GM21737 (cell line): Measurements from ENCODE around the gene STX2.
"Not testable (repeated sequence)": the region's sequence is repeated elsewhere in the genome, so short reads cannot be mapped to it uniquely, and the experiment has no call there.

ENCODE experiments used
- ATAC-seq: cut with Tn5 transposase; IDR thresholded peaks from one replicate; pipeline ENCODE4 v1.9.1; 2021; ENCODE audit warnings: mild to moderate bottlenecking, moderate library complexity; ENCODE audit not compliant: unreplicated experiment

Gene STX2

DNA sequence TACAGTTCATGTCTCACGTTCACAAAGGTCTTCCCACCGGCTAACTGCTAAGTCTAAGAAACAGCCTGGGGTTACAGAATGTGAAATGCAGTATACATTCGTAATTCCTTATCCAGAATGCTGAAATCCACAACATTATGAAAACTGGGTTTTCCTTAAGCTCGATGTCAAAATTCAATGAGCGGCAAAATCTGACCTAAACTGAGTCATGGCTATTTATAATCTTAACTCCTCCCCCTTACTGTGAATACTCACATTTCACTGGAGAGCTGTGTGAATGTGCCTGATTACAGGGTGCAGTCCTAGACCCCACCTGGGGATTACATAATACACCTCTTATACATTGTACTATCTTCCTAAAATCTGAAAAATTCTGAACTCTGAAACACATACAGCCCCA, 35.3 kb downstream of the STX2 start:
- ATAC-seq = no peak

DNA sequence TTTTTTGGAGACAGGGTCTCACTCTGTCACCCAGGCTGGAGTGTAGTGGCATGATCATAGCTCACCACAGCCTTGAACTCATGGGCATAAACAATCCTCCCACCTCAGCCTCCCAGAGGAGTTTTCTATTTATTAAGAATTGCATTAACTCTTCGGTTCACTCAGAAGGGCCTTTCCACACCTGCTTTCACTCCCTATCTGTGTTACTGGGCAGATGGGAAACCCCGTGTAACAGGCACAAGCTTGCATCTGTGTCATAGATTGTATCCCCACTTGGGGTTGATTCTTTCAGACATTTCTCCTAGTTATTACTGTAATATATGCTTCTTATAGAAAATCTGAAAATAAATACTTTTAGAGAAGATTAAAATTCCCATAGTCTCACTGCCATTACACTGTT, 38.7 kb downstream of the STX2 start:
- no peak for ATAC-seq

- no peak for ATAC-seq
Measured at GRCh38 chr12:130799051-130799450, 40.0 kb downstream of the STX2 start.

DNA sequence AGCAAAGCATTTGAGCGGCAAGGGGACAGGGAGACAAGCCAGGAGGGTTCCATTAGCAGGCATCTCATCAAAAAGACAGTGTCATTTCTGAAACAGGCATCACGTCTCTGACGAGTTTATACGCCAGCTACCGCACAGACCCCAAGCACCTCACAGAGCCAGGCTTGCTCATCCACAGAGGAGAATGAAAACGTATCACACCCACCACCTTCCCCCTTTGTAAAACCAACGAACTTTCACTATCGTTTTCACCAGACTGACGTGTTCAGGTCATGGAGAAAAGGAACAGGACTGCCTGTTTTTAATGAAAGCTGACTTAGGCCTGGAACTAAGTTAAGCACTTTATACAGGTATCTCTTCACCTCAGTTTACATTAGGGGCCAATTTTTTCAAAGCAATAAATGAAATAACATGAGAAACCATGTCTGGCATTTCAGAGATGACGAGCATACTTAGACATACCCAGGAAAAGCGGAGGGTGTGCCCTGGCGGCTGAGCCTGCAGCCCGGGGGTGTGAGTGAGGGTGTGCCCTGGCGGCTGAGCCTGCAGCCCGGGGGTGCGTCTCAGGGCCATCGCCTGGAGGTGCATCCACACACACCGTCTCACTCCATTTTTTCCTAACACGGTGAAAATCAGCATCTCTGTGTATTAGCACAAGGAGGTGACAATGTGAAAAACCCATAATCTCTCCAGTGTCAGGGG, 41.9 kb downstream of the STX2 start:
- ATAC-seq = no peak

DNA sequence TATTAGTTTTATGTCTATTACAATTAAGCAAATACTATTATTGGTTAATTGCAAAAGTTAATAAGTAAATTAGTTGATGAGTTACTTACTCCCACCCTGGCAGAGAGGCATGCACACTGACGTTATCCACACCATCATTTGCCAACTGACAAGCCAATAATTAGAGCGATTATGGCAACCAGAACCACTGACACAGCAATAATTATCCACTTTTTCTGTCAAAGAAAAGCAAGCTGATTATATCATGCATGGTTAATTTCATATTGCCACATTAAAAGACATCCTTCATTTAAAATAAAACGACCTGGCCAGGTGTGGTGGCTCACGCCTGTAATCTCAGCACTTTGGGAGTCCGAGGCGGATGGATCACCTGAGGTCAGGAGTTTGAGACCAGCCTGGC, 43.1 kb downstream of the STX2 start:
- no peak for ATAC-seq

DNA sequence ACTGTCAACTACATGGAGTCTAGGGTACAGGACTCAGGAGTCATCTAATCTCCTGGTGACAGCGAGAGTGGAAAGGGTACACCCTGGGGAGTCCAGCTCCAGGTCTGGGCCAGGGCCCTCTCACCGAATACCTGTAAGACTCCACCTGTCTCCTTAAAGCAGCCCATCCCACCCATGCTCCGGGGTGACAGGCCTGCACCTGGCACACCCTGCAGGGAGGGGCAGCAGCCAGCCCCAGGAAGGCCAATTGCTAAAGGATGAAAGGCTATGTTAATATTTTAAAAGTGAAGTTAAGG, 45.5 kb downstream of the STX2 start:
- ATAC-seq = no peak

DNA sequence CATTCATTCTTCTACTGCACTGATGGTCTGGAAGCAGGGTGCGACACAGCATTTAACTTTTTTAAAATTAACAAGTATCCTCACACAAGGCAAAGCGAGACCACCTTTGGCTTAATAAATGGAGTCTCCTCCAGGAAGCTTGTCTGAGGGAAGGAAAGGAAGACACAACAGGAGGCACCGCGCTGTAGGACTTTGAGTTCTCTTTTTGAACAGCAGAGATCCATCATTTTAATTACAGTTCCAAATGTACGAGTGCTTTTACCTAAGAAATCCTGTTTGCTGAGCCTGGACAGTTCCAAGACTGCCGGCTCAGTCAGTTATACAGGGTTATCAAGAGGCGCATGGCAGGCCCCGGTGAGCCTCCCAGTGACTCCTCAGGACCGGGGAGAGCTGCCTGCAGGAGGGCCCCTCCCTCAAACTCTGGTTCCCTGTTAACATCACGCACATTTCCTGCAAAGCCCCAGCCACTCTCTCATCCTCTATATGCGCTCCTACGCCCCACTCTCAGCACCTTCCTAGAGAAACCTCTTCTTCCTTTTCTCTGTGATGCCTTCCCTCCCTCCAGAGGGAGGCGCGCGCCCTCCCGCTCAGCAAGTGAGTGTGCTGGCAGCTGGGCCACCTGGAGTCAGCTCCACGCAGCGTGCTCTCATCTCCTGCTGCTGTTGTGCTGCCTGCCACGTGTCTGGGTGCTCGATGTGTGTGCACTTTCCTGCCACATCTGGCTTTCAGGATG, 46.1 kb downstream of the STX2 start:
- ATAC-seq = no peak

- no peak for ATAC-seq
Measured at GRCh38 chr12:130791629-130792028, 47.4 kb downstream of the STX2 start.

DNA sequence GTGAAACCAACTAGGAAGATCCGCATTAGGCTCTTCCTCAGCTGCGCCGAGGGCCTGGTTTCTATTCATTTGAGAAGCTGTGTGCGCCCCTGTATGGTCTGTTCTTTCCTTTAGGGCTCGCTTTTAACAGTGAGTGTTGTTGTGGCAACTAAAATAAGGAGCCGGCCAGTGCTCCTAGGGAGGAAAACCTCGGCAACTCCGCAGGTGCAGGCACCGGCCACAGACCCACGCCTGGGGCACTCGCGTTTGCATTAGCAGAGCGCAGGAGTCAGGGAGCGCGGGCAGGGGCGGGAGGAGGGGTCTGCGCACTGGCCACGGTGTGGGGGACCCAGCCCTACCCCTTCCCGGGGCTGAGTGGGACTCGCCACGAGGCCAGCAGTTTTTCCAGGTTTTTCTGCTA, 50.5 kb downstream of the STX2 start:
- no peak for ATAC-seq

DNA sequence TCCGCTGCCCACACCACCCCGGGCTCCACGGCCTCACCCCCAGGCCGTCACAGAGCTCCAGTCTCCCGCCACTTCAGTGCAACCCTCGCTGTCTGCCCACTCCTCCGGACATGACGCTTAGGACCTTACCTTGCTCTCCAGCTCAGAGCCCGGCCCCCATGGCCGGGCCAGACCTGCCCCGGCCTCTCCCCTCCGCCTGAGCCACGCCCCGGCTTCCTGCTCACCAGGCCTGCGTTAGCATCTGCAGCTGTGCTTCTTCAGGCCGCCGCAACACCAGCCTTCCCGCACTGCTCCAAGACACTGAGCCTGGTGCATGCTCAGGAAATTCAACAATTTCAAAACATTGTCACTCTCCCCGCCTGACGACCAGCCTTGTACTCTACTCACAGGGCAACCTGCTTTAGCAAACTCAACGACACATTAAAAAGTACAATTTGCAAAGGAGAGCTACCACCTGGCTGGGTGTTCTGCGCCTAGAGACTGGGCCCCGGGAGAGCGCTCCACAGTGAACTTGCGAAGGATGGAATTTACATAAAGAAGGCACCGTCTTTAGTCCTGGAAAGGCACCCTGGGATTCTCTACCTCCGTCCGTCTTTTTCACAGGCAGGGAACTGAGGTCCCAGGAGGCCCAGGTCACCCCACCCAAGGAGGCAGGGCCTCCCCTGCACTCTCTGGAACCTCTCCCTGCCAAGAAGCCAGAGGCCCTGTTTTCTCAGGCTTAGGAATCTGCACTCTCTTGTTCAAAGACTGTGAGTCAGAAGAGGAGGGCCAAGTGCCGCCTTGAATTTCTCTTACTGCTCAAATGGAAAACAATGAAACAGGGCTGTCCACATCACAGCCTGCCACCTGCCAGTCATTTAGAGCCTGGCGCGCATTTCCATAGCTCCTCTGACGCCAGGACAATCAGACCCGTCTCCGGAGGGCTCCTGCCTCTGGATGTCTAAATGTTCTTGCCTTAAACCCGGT, 51.3 kb downstream of the STX2 start:
- no peak for ATAC-seq

DNA sequence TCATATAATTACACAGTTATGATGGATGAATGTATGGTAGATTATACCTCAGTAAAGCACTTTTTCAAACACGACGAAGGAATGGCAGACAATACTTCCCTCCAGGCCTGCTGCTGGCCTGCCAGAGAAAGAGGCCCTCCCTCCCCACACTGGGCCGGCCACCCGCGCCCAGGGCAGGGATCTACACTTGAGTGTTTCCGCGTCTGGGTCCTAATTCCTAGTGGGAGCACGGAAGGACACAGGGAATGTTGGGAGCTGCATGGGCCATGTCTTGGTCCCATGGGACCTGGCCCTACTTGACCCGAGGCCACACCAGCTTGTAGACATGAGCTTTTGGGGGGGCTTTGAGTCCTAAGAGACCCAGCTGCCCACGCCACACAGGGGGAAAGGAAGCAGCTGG, 52.0 kb downstream of the STX2 start:
- ATAC-seq = no peak

GRCh38 chr12:130783110-130783715, 55.8 kb downstream of the STX2 start:
- ATAC-seq = no peak

- ATAC-seq = not testable (repeated sequence)
Measured at GRCh38 chr12:130782245-130782644, 56.8 kb downstream of the STX2 start.

DNA sequence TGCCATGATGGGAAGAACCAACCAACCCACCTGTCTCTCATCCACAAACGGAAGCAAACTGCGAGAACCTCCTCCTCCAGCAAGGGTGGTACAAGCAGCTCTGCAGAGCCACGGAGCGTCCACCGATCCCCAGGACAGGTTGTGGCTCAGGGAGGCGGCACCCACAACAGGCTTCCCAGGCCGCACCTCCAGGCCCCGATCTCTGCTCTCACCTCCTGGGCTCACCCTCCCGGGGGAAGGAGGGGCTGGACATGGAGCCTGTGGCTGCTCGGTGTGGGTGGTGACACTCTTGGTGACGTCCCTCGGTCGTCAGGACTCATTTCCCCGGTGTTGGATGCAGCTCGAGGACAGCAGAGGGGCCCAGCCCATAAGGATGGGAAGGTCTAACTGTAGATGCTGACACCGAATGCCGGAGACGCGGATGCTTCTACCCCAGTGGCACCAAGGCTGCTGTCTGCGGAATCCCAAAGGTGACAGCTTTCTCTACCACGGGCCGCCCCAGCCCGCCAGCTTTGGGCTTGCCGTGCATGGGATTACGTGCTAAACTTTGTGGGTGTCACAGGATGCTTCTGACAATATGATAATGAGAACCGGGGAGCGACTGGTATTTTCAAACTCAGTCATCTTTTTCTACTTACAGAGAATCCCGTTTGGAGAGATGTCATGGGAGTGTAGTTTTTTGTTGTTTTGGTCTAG, 58.0 kb downstream of the STX2 start:
- no peak for ATAC-seq

DNA sequence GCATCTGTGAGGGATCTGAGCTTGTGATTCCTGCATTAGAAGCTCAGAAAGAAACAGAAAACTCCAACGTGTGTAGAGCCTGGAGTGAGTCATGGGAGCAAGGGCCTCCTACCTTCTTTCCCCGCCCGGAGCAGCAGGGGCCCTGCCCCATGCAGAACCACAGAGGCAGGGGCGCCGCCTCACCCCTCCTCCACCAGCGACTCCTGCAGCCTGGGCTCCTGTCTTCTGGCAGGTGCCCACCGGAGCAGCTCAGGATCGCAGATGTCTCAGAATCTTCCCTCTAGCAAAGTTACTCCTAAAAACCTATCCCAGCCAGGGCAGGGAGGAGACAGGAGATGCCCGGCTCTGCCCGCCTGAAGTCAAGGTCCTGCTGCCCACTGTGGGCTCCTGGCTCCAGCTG, 58.7 kb downstream of the STX2 start:
- ATAC-seq = no peak

DNA sequence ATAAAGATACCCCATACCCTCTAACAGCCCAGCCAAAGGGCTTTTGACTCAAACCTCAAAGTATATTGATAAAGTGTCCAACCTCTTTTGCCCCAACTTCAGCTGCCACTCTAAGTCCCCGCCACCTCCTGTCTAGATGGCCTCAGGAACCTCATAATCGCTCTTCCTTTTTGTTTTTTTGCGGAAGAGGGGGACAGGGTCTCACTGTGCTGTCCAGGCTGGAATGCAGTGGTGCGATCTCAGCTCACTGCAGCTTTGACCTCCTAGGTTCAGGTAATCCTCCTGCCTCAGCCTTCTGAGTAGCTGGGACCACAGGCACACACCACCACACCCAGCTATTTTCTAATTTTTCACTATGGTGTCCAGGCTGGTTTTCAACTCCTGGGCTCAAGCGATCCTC, 60.3 kb downstream of the STX2 start:
- ATAC-seq = no peak

DNA sequence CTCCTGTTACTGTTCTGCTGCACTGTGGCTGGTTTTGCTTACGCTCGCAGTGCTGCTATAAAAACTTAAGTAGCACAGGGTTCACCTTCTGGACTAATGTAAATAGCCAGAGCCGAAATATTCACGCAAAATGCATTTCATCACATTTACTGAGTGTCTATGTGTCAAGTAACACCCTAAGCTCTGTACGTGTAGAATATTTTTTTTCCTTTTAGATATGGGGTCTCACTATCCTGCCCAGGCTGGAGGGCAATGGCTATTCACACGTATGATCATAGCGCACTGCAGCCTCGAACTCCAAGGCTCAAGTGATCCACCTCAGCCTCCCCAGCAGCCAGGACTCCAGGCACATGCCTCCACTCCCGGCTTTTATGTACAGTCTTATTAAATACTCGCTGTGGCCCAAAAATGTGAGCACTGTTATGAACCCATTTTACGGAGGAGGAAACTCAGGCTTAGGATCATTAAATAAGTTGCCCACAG, 62.2 kb downstream of the STX2 start:
- no peak for ATAC-seq

- no peak for ATAC-seq
Measured at GRCh38 chr12:130775953-130776856, 62.8 kb downstream of the STX2 start.

DNA sequence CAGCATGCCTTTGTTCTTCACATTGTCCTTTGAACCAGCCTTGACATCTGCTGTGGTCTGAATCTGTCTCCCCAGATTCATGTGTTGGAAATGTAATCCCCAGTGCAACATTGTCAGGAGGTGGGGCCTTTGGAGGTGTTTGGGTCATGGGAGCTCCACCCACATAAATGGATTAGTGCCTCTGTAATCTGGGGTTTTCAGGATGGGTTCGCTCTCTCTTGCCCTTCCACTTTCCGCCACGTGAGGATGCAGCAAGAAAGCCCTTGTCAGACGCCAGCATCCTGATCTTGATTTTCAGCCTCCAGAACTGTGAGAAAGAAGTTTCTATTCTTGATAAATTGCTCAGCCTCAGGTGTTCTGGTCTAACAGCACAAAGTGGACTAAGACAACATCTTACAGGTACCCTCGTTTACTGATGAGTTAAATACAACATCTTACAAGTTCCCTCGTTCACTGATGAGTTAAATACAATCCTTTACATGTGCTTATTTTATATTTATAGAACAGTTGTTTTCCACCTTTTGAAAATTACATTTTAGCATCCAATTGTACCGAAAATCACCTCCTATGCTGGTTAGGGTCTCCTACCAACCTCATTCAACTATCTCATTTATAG, 68.5 kb downstream of the STX2 start:
- ATAC-seq = no peak
